MM.1S (cell line): ENCODE measurements around the gene CACNA1C.

Source experiments
- DNase-seq: peaks from one replicate; pipeline ENCODE4 v3.0.0-alpha.2; 2015
- H2AFZ ChIP-seq: fragments of 300-600 bp; sonication (generic); 2 replicates; pipeline ENCODE4 v1.6.0; 2016; ENCODE audit warnings: antibody characterized with exemption, low read length
- H3F3A ChIP-seq: fragments of 300-600 bp; sonication (generic); 2 replicates; pipeline ENCODE4 v1.6.1; 2016; ENCODE audit warnings: mild to moderate bottlenecking, antibody characterized with exemption, low read length, moderate library complexity, mixed read lengths; ENCODE audit not compliant: insufficient read depth
- H3K27ac ChIP-seq: fragments of 300-600 bp; sonication (generic); 2 replicates; pipeline ENCODE4 v1.5.1; 2016; ENCODE audit warnings: mild to moderate bottlenecking, low read length
- H3K27me3 ChIP-seq: fragments of 300-600 bp; sonication (generic); replicated peaks from 2 replicates; pipeline ENCODE4 v1.6.0; 2016; ENCODE audit warnings: low read length; ENCODE audit not compliant: insufficient read depth
- H3K36me3 ChIP-seq: fragments of 300-600 bp; sonication (generic); replicated peaks from 2 replicates; pipeline ENCODE4 v1.6.1; 2016; ENCODE audit warnings: mild to moderate bottlenecking, low read length, mixed read lengths; ENCODE audit not compliant: insufficient read depth
- H3K4me1 ChIP-seq: fragments of 300-600 bp; sonication (generic); 2 replicates; pipeline ENCODE4 v1.6.1; 2016; ENCODE audit warnings: low read length, mixed read lengths
- H3K4me2 ChIP-seq: fragments of 300-600 bp; sonication (generic); 2 replicates; pipeline ENCODE4 v1.6.0; 2016; ENCODE audit warnings: low read depth, low read length
- H3K4me3 ChIP-seq: fragments of 300-600 bp; sonication (generic); 2 replicates; pipeline ENCODE4 v1.5.1; 2016; ENCODE audit warnings: low read length, mixed read lengths
- H3K79me2 ChIP-seq: fragments of 300-600 bp; sonication (generic); 2 replicates; pipeline ENCODE4 v1.6.1; 2016; ENCODE audit warnings: mixed run types, low read length, mixed read lengths
- H3K9ac ChIP-seq: fragments of 300-600 bp; sonication (generic); 2 replicates; pipeline ENCODE4 v1.6.1; 2016; ENCODE audit warnings: low read length, mixed read lengths
- H3K9me2 ChIP-seq: fragments of 300-600 bp; sonication (generic); replicated peaks from 2 replicates; pipeline ENCODE4 v1.6.1; 2016; ENCODE audit warnings: mild to moderate bottlenecking, low read length, mixed read lengths; ENCODE audit not compliant: insufficient read depth
- H3K9me3 ChIP-seq: fragments of 300-600 bp; sonication (generic); replicated peaks from 2 replicates; pipeline ENCODE4 v1.6.1; 2016; ENCODE audit warnings: mild to moderate bottlenecking, low read length, mixed read lengths; ENCODE audit not compliant: insufficient read depth
- H4K20me1 ChIP-seq: fragments of 300-600 bp; sonication (generic); 2 replicates; pipeline ENCODE4 v1.6.1; 2016; ENCODE audit warnings: mild to moderate bottlenecking, low read length, moderate library complexity, mixed read lengths; ENCODE audit not compliant: insufficient read depth
- CTCF ChIP-seq: fragments of 300-600 bp; sonication (generic); IDR thresholded peaks from 2 replicates; pipeline ENCODE4 v1.5.1; 2016; ENCODE audit warnings: antibody characterized with exemption, low read length, mixed read lengths
- EZH2 ChIP-seq: fragments of 300-600 bp; sonication (generic); optimal IDR thresholded peaks from 2 replicates; pipeline ENCODE3; 2017; ENCODE audit warnings: low read depth, mild to moderate bottlenecking, antibody characterized with exemption, low read length, mixed read lengths
- EZH2phosphoT487 ChIP-seq: fragments of 300-600 bp; sonication (generic); IDR thresholded peaks from 2 replicates; pipeline ENCODE4 v1.6.1; 2018; ENCODE audit warnings: antibody characterized with exemption, low read length

CACNA1C gene

GRCh38 chr12:2335916-2336315 lies 283.1 kb downstream of the CACNA1C start:
- no peak for DNase-seq
- TF ChIP-seq EZH2phosphoT487, result no peak
- no peak for TF ChIP-seq EZH2
- no peak for TF ChIP-seq CTCF
- H3K4me2 ChIP-seq, result peak overlapping the region; percentile 80

GRCh38 chr12:2336409-2336829 lies 283.6 kb downstream of the CACNA1C start:
- H2AFZ ChIP-seq, result peak overlapping the region; percentile 62
- H3K4me1 ChIP-seq, result peaks cover 39% of the 10 kb centered on the region
- peak overlapping the region; percentile 80 for H3K4me2 ChIP-seq
- no peaks in the 10 kb centered on the region for H3K79me2 ChIP-seq
- H4K20me1 ChIP-seq, result no peaks in the 10 kb centered on the region
- TF ChIP-seq EZH2 (no peak), CTCF (no peak), EZH2phosphoT487 (no peak)
- H3K27ac ChIP-seq, result peak overlapping the region; percentile 98
- H3K27me3 ChIP-seq, result no peaks in the 10 kb centered on the region
- no peaks in the 10 kb centered on the region for H3K9me3 ChIP-seq
- H3K4me3 ChIP-seq, result peak overlapping the region; percentile 18; the same call in 1 of the 2 replicates
- H3K9ac ChIP-seq, result peak overlapping the region; percentile 57
- H3K9me2 ChIP-seq, result no peaks in the 10 kb centered on the region
- peak; percentile 92 for DNase-seq
- H3K36me3 ChIP-seq, result no peaks in the 10 kb centered on the region
- H3F3A ChIP-seq, result peaks cover 35% of the 10 kb centered on the region

More at GRCh38 chr12:2335916-2336315, 283.1 kb downstream of the CACNA1C start:
- H3K27ac ChIP-seq, result peak overlapping the region; percentile 98
- no peaks in the 10 kb centered on the region for H3K27me3 ChIP-seq
- no peaks in the 10 kb centered on the region for H4K20me1 ChIP-seq
- no peak overlapping the region for H2AFZ ChIP-seq
- peaks cover 39% of the 10 kb centered on the region for H3K4me1 ChIP-seq
- H3K9me3 ChIP-seq, result no peaks in the 10 kb centered on the region
- H3F3A ChIP-seq, result peaks cover 35% of the 10 kb centered on the region
- no peaks in the 10 kb centered on the region for H3K9me2 ChIP-seq
- H3K4me3 ChIP-seq, result peak overlapping the region; percentile 16; the same call in 1 of the 2 replicates
- H3K36me3 ChIP-seq, result no peaks in the 10 kb centered on the region
- peak overlapping the region; percentile 39; the same call in 1 of the 2 replicates for H3K9ac ChIP-seq
- H3K79me2 ChIP-seq, result no peaks in the 10 kb centered on the region

GRCh38 chr12:2337031-2338010 lies 284.5 kb downstream of the CACNA1C start:
- peak overlapping the region; percentile 62 for H2AFZ ChIP-seq
- H4K20me1 ChIP-seq, result no peaks in the 10 kb centered on the region
- peak overlapping the region; percentile 80 for H3K4me2 ChIP-seq
- DNase-seq, result no peak
- H3K9me2 ChIP-seq, result no peaks in the 10 kb centered on the region
- peak overlapping the region; percentile 57 for H3K9ac ChIP-seq
- peak overlapping the region; percentile 18; the same call in 1 of the 2 replicates for H3K4me3 ChIP-seq
- H3K9me3 ChIP-seq, result no peaks in the 10 kb centered on the region
- TF ChIP-seq EZH2phosphoT487 (no peak), EZH2 (no peak), CTCF (no peak)
- H3K27ac ChIP-seq, result peak overlapping the region; percentile 98
- no peaks in the 10 kb centered on the region for H3K27me3 ChIP-seq
- H3F3A ChIP-seq, result peaks cover 35% of the 10 kb centered on the region
- H3K79me2 ChIP-seq, result no peaks in the 10 kb centered on the region
- no peaks in the 10 kb centered on the region for H3K36me3 ChIP-seq
- peaks cover 39% of the 10 kb centered on the region for H3K4me1 ChIP-seq
